ENCODE data around the gene HPCAL4. TPM values are rescaled to one million over a fixed set of nuclear protein-coding genes. Genes with fewer than 3 reads are reported as not detected.

The HPCAL4 gene
- total and polyA plus RNA-seq, 10 of the 15 experiments (the other 5 are each of a cell fraction or from before 2014, with no cell fraction given) = 0.05 to 0.18 (median 0.06) TPM; not detected in 5

- TF ChIP-seq MAX (IDR thresholded peaks at IDR 0.05; ENCODE audit: low read depth, low read length) (no peak), WRNIP1 (IDR thresholded peaks at IDR 0.05; ENCODE audit: borderline replicate concordance, low read depth, low read length) (no peak), USF1 (IDR thresholded peaks at IDR 0.05; ENCODE audit: borderline replicate concordance, extremely low read length, insufficient read depth, low read depth, low read length) (no peak), NRF1 (conservative IDR thresholded peaks at IDR 0.05; ENCODE audit: low read depth, low read length) (no peak), RB1 (IDR thresholded peaks at IDR 0.05; ENCODE audit: borderline replicate concordance) (no peak), DPF2 (IDR thresholded peaks at IDR 0.05) (no peak), BRCA1 (IDR thresholded peaks at IDR 0.05; ENCODE audit: low read depth, low read length) (no peak), ETV6 (conservative IDR thresholded peaks at IDR 0.05 in 1 of 2, IDR thresholded peaks at IDR 0.05 in 1 of 2; ENCODE audit: borderline replicate concordance in 1 of 2, low read depth in 1 of 2) (no peak), IKZF2 (IDR thresholded peaks at IDR 0.05) (no peak), SIX5 (IDR thresholded peaks at IDR 0.05; ENCODE audit: low read depth, low read length, severe bottlenecking) (no peak), HDAC2 (IDR thresholded peaks at IDR 0.05) (no peak), BACH1 (IDR thresholded peaks at IDR 0.05; ENCODE audit: borderline replicate concordance) (no peak), TARDBP (IDR thresholded peaks at IDR 0.05; ENCODE audit: borderline replicate concordance) (no peak), SIN3A (IDR thresholded peaks at IDR 0.05; ENCODE audit: low read depth, low read length) (no peak), RCOR1 (conservative IDR thresholded peaks at IDR 0.05; ENCODE audit: low read depth, low read length) (no peak), CTCF (IDR thresholded peaks at IDR 0.05 in 2 of 3, conservative IDR thresholded peaks at IDR 0.05 in 1 of 3; ENCODE audit: control insufficient read depth in 2 of 3, extremely low read depth in 1 of 3, insufficient read depth in 1 of 3, low read depth in 3 of 3, low read length in 3 of 3) (peak; percentile 87 to 91 (median 91)), NFYB (IDR thresholded peaks at IDR 0.05; ENCODE audit: insufficient read depth, low read depth, low read length) (no peak), SMAD5 (IDR thresholded peaks at IDR 0.05; ENCODE audit: low read depth) (no peak), RAD21 (IDR thresholded peaks at IDR 0.05; ENCODE audit: insufficient read depth, low read depth, low read length) (peak; percentile 82), JUNB (IDR thresholded peaks at IDR 0.05) (no peak), MTA3 (IDR thresholded peaks at IDR 0.05; ENCODE audit: borderline replicate concordance, low read length) (no peak), NFXL1 (IDR thresholded peaks at IDR 0.05; ENCODE audit: borderline replicate concordance) (no peak), MXI1 (IDR thresholded peaks at IDR 0.05; ENCODE audit: low read depth, low read length) (no peak; the same call in 1 of the 2 replicates), EP300 (IDR thresholded peaks at IDR 0.05; ENCODE audit: borderline replicate concordance in 1 of 2, control insufficient read depth in 1 of 2, low read depth in 2 of 2, low read length in 2 of 2) (no peak), ZNF592 (IDR thresholded peaks at IDR 0.05) (no peak)
Observed at GRCh38 chr1:39653546-39654031, 37.6 kb downstream of the HPCAL4 start (continued).

All from GM12878 (cell line).